ENCODE data around the gene BANF1. TPM values are rescaled to one million over a fixed set of nuclear protein-coding genes. Genes with fewer than 3 reads are reported as not detected.

The BANF1 gene
- total and polyA plus RNA-seq, 9 of the 15 experiments (the other 6 are each of a cell fraction or from before 2014, with no cell fraction given) = 108 to 651 (median 263) TPM

DNA sequence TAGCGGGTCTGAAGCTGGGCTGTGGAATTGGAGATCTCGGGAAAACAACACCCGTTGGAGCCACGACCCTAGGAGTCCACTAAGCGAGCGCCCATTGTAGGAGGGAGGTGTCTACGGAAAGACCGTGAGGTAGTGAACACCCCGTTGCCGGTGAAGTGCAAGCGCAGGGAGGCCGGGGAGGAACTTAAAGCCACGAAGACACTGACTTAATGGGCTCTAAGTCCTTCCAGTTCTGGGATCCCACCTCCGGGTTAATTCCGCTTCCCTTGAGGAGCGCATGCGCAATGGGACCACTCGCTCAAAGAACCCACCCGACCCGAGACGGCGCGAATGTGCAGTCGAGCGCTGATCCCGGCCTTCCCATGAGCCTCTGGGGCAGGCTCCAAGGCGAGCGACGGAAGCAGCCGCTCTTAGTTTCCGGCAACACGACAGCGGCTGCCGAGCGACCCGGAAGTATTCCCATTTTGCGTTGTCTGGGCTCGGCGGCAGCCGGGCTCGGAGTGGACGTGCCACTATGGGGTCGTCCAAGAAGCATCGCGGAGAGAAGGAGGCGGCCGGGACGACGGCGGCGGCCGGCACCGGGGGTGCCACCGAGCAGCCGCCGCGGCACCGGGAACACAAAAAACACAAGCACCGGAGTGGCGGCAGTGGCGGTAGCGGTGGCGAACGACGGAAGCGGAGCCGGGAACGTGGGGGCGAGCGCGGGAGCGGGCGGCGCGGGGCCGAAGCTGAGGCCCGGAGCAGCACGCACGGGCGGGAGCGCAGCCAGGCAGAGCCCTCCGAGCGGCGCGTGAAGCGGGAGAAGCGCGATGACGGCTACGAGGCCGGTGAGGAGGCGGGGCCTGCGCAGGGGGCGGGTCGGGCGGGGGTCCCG lies 40.8 kb upstream of the BANF1 start, which contains the start of gene SART1:
Gene SART1, plus strand, starts transcription at position 468 of the 874 bp plus-strand sequence. Its CDS starts 47 bp downstream, at position 515.
- Histone ChIP-seq H3K4me2 (ENCODE audit: insufficient read depth, low read length) (peak within 1 kb of the TSS; percentile 98), H3K27ac (ENCODE audit: extremely low read depth, low read depth, low read length) (peak within 1 kb of the TSS; percentile 96), H2AFZ (ENCODE audit: low read depth, low read length) (peak within 1 kb of the TSS; percentile 96), H3K4me3 (peak within 1 kb of the TSS; percentile 100), H3K4me1 (replicated peaks in 1 of 2; ENCODE audit: control insufficient read depth in 2 of 2, insufficient read depth in 2 of 2, low read length in 2 of 2) (peaks cover 12 to 41% of the 10 kb centered on the region in 2 experiments; a peak in 4 of 5 replicates), H3K9me1 (ENCODE audit: control insufficient read depth, insufficient read depth, low read length) (peaks cover 3% of the 10 kb centered on the region), H3K79me2 (ENCODE audit: control insufficient read depth, insufficient read depth, low read length) (peaks cover 35% of the 10 kb centered on the region), H3K27me3 (ENCODE audit: control insufficient read depth in 2 of 2, insufficient read depth in 2 of 2, low read length in 2 of 2) (no peaks in the 10 kb centered on the region), H4K20me1 (replicated peaks; ENCODE audit: control insufficient read depth, insufficient read depth, low read length) (0 out of 2 replicates have a peak, but pooled peaks cover 2% of the 10 kb centered on the region), H3K36me3 (ENCODE audit: control insufficient read depth, insufficient read depth, low read length) (peaks cover 32% of the 10 kb centered on the region; the same call in 2 of the 3 replicates), H3K9me3 (replicated peaks; ENCODE audit: control insufficient read depth, insufficient read depth, low read depth, low read length) (no peaks in the 10 kb centered on the region), H3K9ac (ENCODE audit: insufficient read depth in 1 of 2, low read depth in 2 of 2, low read length in 2 of 2) (peak within 1 kb of the TSS; percentile 96 to 98)
- BruUV-seq (replicated peaks) = TSS peak; percentile 97
- under 1% methylated on average over 89 of the region's 97 CpGs for WGBS (ENCODE audit: insufficient coverage, low coverage, missing lambda C conversion rate)
- ATAC-seq = peak; percentile 97
- intact Hi-C loops (cut with micrococcal nuclease) (loop anchor here (1.0 to 2.0 kb wide), 3 partner anchors 41 to 73 kb away; partner anchors contain the start of genes BANF1, C11orf68, DRAP1 and EIF1AD), in situ Hi-C loops (cut with MboI) (no loop called here)
- peak; percentile 95 to 99 (median 97) for DNase-seq (ENCODE audit: extremely low read depth in 1 of 4, low spot score in 3 of 4)
- POLR2A ChIA-PET = interaction anchor here (0.6 to 2.6 kb wide), 10 partner anchors 8 to 100 kb away, joined by 3 to 17 read pairs (median 4); partner anchors contain the start of genes CCDC85B and FOSL1
- peak; percentile 98 for FAIRE-seq
- CTCF ChIA-PET (ENCODE audit: low intra/inter-chr PET ratio) = no interaction called here
- TF ChIP-seq BRF1 (IDR thresholded peaks at IDR 0.05; ENCODE audit: borderline replicate concordance, extremely low read depth, insufficient read length) = no peak
- no peak for TF ChIP-seq CBX8 (IDR thresholded peaks at IDR 0.05; ENCODE audit: borderline replicate concordance, extremely low read depth, low read depth, low read length, poor library complexity, severe bottlenecking)
- no peak for TF ChIP-seq ZNF644 (tag; IDR thresholded peaks at IDR 0.05; ENCODE audit: low read depth)
- TF ChIP-seq TEAD1 (CRISPR knock-in tag; IDR thresholded peaks at IDR 0.05) = no peak
- TF ChIP-seq EWSR1 (IDR thresholded peaks at IDR 0.05; ENCODE audit: borderline replicate concordance, low read depth, partially characterized antibody) = no peak
- TF ChIP-seq KLF6 (CRISPR knock-in tag; IDR thresholded peaks at IDR 0.05; ENCODE audit: borderline replicate concordance) = no peak
- TF ChIP-seq, protein P1, sequence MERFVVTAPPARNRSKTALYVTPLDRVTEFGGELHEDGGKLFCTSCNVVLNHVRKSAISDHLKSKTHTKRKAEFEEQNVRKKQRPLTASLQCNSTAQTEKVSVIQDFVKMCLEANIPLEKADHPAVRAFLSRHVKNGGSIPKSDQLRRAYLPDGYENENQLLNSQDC (CRISPR knock-in tag; IDR thresholded peaks at IDR 0.05) = no peak
- no peak for TF ChIP-seq RFX1 (IDR thresholded peaks at IDR 0.05)
- TF ChIP-seq, protein P2, sequence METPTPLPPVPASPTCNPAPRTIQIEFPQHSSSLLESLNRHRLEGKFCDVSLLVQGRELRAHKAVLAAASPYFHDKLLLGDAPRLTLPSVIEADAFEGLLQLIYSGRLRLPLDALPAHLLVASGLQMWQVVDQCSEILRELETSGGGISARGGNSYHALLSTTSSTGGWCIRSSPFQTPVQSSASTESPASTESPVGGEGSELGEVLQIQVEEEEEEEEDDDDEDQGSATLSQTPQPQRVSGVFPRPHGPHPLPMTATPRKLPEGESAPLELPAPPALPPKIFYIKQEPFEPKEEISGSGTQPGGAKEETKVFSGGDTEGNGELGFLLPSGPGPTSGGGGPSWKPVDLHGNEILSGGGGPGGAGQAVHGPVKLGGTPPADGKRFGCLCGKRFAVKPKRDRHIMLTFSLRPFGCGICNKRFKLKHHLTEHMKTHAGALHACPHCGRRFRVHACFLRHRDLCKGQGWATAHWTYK (CRISPR knock-in tag; IDR thresholded peaks at IDR 0.05) = peak; percentile 69; the same call in 1 of the 2 replicates
- peak; percentile 50; the same call in 1 of the 2 replicates for TF ChIP-seq RNF2 (IDR thresholded peaks at IDR 0.05)
- no peak; the same call in 1 of the 2 replicates for TF ChIP-seq SMARCA4 (IDR thresholded peaks at IDR 0.05)
- no peak; the same call in 1 of the 2 replicates for TF ChIP-seq ZNF12 (CRISPR knock-in tag; IDR thresholded peaks at IDR 0.05)
- TF ChIP-seq MAFF (IDR thresholded peaks at IDR 0.05; ENCODE audit: low read length) = no peak
- TF ChIP-seq SNRNP70 (optimal IDR thresholded peaks at IDR 0.05; ENCODE audit: low read depth, low read length) = no peak
- TF ChIP-seq NR1H2 (CRISPR knock-in tag; IDR thresholded peaks at IDR 0.05) = no peak
- TF ChIP-seq HDAC1 (IDR thresholded peaks at IDR 0.05) = peak; percentile 21 to 86; a peak in 2 of 4 replicates
- peak; percentile 65 for TF ChIP-seq KLF1 (tag; IDR thresholded peaks at IDR 0.05)
